Measurements from ENCODE around the gene CENPE. TPM values are rescaled to one million over a fixed set of nuclear protein-coding genes. Genes with fewer than 3 reads are reported as not detected.

The CENPE gene
- total and polyA plus RNA-seq, 5 experiments from 2014 or later = 0.14 to 0.62 (median 0.44) TPM; not detected in 2

- DNase-seq = peak in 9 of 10 donors; percentile 19 to 68 (median 46)
- Mint-ChIP-seq H3K36me3 (peaks cover 6 to 64% (median 30%) of the 10 kb centered on the region in 3 donors), H3K27me3 (no peaks in the 10 kb centered on the region), H3K27ac (peak overlapping the region in 1 of 10 donors; percentile 39), H3K4me1 (peaks cover 2 to 16% (median 10%) of the 10 kb centered on the region in 4 donors), H3K4me3 (peak overlapping the region in 1 of 10 donors; percentile 13), H3K9me3 (no peaks in the 10 kb centered on the region)
- ATAC-seq = peak; percentile 68 to 71
- POLR2A ChIA-PET = interaction anchor here (1.4 kb wide), 1 partner anchor 12 kb away, joined by 4 read pairs; no protein-coding TSS in a partner anchor
These were observed 106.4 kb downstream of the CENPE start for GRCh38 chr4:103091601-103092223.

GRCh38 chr4:103089481-103089880 lies 108.7 kb downstream of the CENPE start:
- no peaks in the 10 kb centered on the region for H3K27me3 Mint-ChIP-seq
- peaks cover 1 to 16% (median 6%) of the 10 kb centered on the region in 4 donors for H3K4me1 Mint-ChIP-seq
- DNase-seq (no peak), ATAC-seq (no peak)
- peaks cover 6 to 81% (median 43%) of the 10 kb centered on the region in 3 donors for H3K36me3 Mint-ChIP-seq
- POLR2A ChIA-PET = no interaction called here
- H3K4me3 Mint-ChIP-seq = no peak overlapping the region
- no peaks in the 10 kb centered on the region for H3K9me3 Mint-ChIP-seq
- H3K27ac Mint-ChIP-seq = no peak overlapping the region

- POLR2A ChIA-PET = no interaction called here
- ATAC-seq (no peak), DNase-seq (no peak)
- Mint-ChIP-seq H3K4me1 (peaks cover 0 to 2% (median under 1%) of the 10 kb centered on the region in 4 donors), H3K36me3 (peaks cover 6 to 71% (median 45%) of the 10 kb centered on the region in 3 donors), H3K4me3 (no peak overlapping the region), H3K27me3 (no peaks in the 10 kb centered on the region), H3K9me3 (no peaks in the 10 kb centered on the region), H3K27ac (no peak overlapping the region)
These were observed 111.6 kb downstream of the CENPE start for GRCh38 chr4:103086551-103086950.

- no peak for ATAC-seq
- no peak overlapping the region for H3K27ac Mint-ChIP-seq
These were observed 112.5 kb downstream of the CENPE start for GRCh38 chr4:103085555-103086196.

GRCh38 chr4:103079621-103080020 lies 118.5 kb downstream of the CENPE start:
- POLR2A ChIA-PET = interaction anchor here (1.4 kb wide), 1 partner anchor 12 kb away, joined by 4 read pairs; no protein-coding TSS in a partner anchor
- H3K27me3 Mint-ChIP-seq = no peaks in the 10 kb centered on the region
- DNase-seq (no peak), ATAC-seq (no peak)
- peak overlapping the region in 7 of 10 donors; percentile 5 to 72 (median 45) for H3K27ac Mint-ChIP-seq
- H3K4me3 Mint-ChIP-seq = no peak overlapping the region
- no peaks in the 10 kb centered on the region for H3K9me3 Mint-ChIP-seq
- peaks cover 0 to 16% (median 6%) of the 10 kb centered on the region in 3 donors for H3K36me3 Mint-ChIP-seq
- H3K4me1 Mint-ChIP-seq = peaks cover 12 to 35% (median 28%) of the 10 kb centered on the region in 4 donors

More at GRCh38 chr4:103085555-103086196, 112.5 kb downstream of the CENPE start:
- Mint-ChIP-seq H3K9me3 (no peaks in the 10 kb centered on the region), H3K4me1 (peaks cover 0 to 2% (median 0%) of the 10 kb centered on the region in 4 donors), H3K27me3 (no peaks in the 10 kb centered on the region), H3K4me3 (no peak overlapping the region), H3K36me3 (peaks cover 6 to 69% (median 45%) of the 10 kb centered on the region in 3 donors)
- POLR2A ChIA-PET = no interaction called here
- no peak for DNase-seq

GRCh38 chr4:103076747-103077347 lies 121.3 kb downstream of the CENPE start, which contains the start of gene SLC9B2:
Gene SLC9B2, minus strand, starts transcription at chr4:103076761. Its CDS starts 9,211 bp downstream, at chr4:103067550.
- Mint-ChIP-seq H3K9me3 (no peaks in the 10 kb centered on the region), H3K27ac (peak within 1 kb of the TSS; percentile 94 to 99 (median 99)), H3K27me3 (no peaks in the 10 kb centered on the region), H3K36me3 (peaks cover 0 to 18% (median 4%) of the 10 kb centered on the region in 3 donors), H3K4me1 (peaks cover 18 to 49% (median 48%) of the 10 kb centered on the region in 4 donors), H3K4me3 (peak within 1 kb of the TSS; percentile 85 to 99 (median 98))
- DNase-seq (peak in 1 of 10 donors; percentile 72), ATAC-seq (peak; percentile 56 to 63)
- POLR2A ChIA-PET = interaction anchor here (1.0 to 2.3 kb wide), 8 partner anchors 22 to 732 kb away, joined by 3 to 16 read pairs (median 4); partner anchors contain the start of genes CISD2, SLC39A8, SLC9B1 and UBE2D3

GRCh38 chr4:103075894-103076746 lies 122.0 kb downstream of the CENPE start:
- POLR2A ChIA-PET = interaction anchor here (0.8 to 2.3 kb wide), 9 partner anchors 23 to 645 kb away, joined by 3 to 16 read pairs (median 4); partner anchors contain the start of genes BDH2, CISD2, SLC9B1 and UBE2D3
- DNase-seq = peak; percentile 37 to 82 (median 72)
- Mint-ChIP-seq H3K4me1 (peaks cover 18 to 49% (median 48%) of the 10 kb centered on the region in 4 donors), H3K36me3 (peaks cover 0 to 12% (median 0%) of the 10 kb centered on the region in 3 donors), H3K9me3 (no peaks in the 10 kb centered on the region), H3K27me3 (no peaks in the 10 kb centered on the region), H3K4me3 (peak overlapping the region; percentile 85 to 99 (median 98)), H3K27ac (peak overlapping the region; percentile 94 to 99 (median 99))
- ATAC-seq = peak; percentile 74 to 80

- peak overlapping the region; percentile 85 to 99 (median 97) for H3K4me3 Mint-ChIP-seq
- no peak for ATAC-seq
- peaks cover 0 to 7% (median 0%) of the 10 kb centered on the region in 3 donors for H3K36me3 Mint-ChIP-seq
- peak in 1 of 10 donors; percentile 5 for DNase-seq
- POLR2A ChIA-PET = interaction anchor here (0.8 to 2.3 kb wide), 5 partner anchors 24 to 645 kb away, joined by 3 to 16 read pairs (median 3); partner anchors contain the start of genes BDH2, CISD2, SLC9B1 and UBE2D3
- H3K9me3 Mint-ChIP-seq = no peaks in the 10 kb centered on the region
- H3K27ac Mint-ChIP-seq = peak overlapping the region; percentile 94 to 99 (median 99)
- H3K27me3 Mint-ChIP-seq = no peaks in the 10 kb centered on the region
- peaks cover 18 to 53% (median 49%) of the 10 kb centered on the region in 4 donors for H3K4me1 Mint-ChIP-seq
These were observed 122.7 kb downstream of the CENPE start for GRCh38 chr4:103075435-103075893.

GRCh38 chr4:103074744-103075434 lies 123.3 kb downstream of the CENPE start:
- Mint-ChIP-seq H3K9me3 (no peaks in the 10 kb centered on the region), H3K4me3 (peak overlapping the region; percentile 85 to 99 (median 97)), H3K4me1 (peaks cover 18 to 54% (median 49%) of the 10 kb centered on the region in 4 donors), H3K36me3 (peaks cover 0 to 7% (median 0%) of the 10 kb centered on the region in 3 donors), H3K27me3 (no peaks in the 10 kb centered on the region), H3K27ac (peak overlapping the region in 6 of 10 donors; percentile 48 to 99 (median 96))
- ATAC-seq = no peak
- POLR2A ChIA-PET = interaction anchor here (0.8 to 2.0 kb wide), 3 partner anchors 24 to 206 kb away, joined by 3 to 10 read pairs (median 3); partner anchors contain the start of genes BDH2, CISD2 and SLC9B1
- DNase-seq = no peak

GRCh38 chr4:103073792-103074438 lies 124.2 kb downstream of the CENPE start:
- no peak for DNase-seq
- peaks cover 16 to 50% (median 45%) of the 10 kb centered on the region in 4 donors for H3K4me1 Mint-ChIP-seq
- H3K27ac Mint-ChIP-seq = peak overlapping the region in 3 of 10 donors; percentile 6 to 68 (median 22)

More at GRCh38 chr4:103073792-103074438, 124.2 kb downstream of the CENPE start:
- Mint-ChIP-seq H3K27me3 (no peaks in the 10 kb centered on the region), H3K4me3 (peak overlapping the region in 7 of 10 donors; percentile 24 to 98 (median 61)), H3K36me3 (peaks cover 0 to 7% (median 2%) of the 10 kb centered on the region in 3 donors), H3K9me3 (no peaks in the 10 kb centered on the region)
- no peak for ATAC-seq
- POLR2A ChIA-PET = no interaction called here

Data from naive thymus-derived CD8-positive, alpha-beta T cell (primary cell).